BJ (cell line): Measurements from ENCODE around the gene RALA. TPM values are rescaled to one million over a fixed set of nuclear protein-coding genes. Genes with fewer than 3 reads are reported as not detected.

ENCODE experiments used
- CTCF ChIA-PET: fragments of 350-600 bp; formaldehyde crosslinking; extraction: SDS; loops from one replicate; lab custom pipeline; 2021; ENCODE audit warnings: antibody characterized with exemption, inconsistent platforms; lab: Yijun Ruan, JAX
- POLR2A ChIA-PET: fragments of 300-600 bp; sonication (Branson Sonifier 250); formaldehyde crosslinking; extraction: SDS; loops from one replicate; lab custom pipeline; 2021; ENCODE audit warnings: antibody characterized with exemption; lab: Charles Lee
- DNase-seq: peaks from one replicate; pipeline ENCODE4 v3.0.0-alpha.2; 2011; ENCODE audit warnings: low read depth
- H3K27me3 ChIP-seq: 2 replicates; pipeline ENCODE4 v1.6.0; 2011; ENCODE audit warnings: low read length; ENCODE audit not compliant: control insufficient read depth, insufficient read depth
- H3K36me3 ChIP-seq: 2 replicates; pipeline ENCODE4 v1.5.1; 2011; ENCODE audit warnings: low read length; ENCODE audit not compliant: control insufficient read depth, insufficient read depth
- H3K4me3 ChIP-seq: 2 replicates; pipeline ENCODE4 v1.5.1; 2011; ENCODE audit warnings: low read depth, mild to moderate bottlenecking, control low read depth, low read length
- CTCF ChIP-seq: IDR thresholded peaks from 2 replicates; pipeline ENCODE4 v1.5.1; 2011; ENCODE audit warnings: low read depth, mild to moderate bottlenecking, control low read depth, inconsistent platforms, low read length, moderate library complexity; ENCODE audit not compliant: insufficient read depth
- polyA plus RNA-seq: library from polyadenylated mRNA; depleted of rRNA; stranded (reverse); fragments of >200 nt; gene quantifications from 2 replicates; pipeline ENCODE4 v1.2.3, GENCODE V29; 2011

Gene RALA
- polyA plus RNA-seq, 1 experiment = 14.9 TPM

- POLR2A ChIA-PET = interaction anchor here (0.6 kb wide), 2 partner anchors 12 to 143 kb away, joined by 3 to 4 read pairs; no protein-coding TSS in a partner anchor
- H3K4me3 ChIP-seq = no peak overlapping the region
- no peak for DNase-seq
- H3K36me3 ChIP-seq = no peaks in the 10 kb centered on the region
- CTCF ChIA-PET = no interaction called here
- TF ChIP-seq CTCF = no peak
- no peaks in the 10 kb centered on the region for H3K27me3 ChIP-seq
Observed at GRCh38 chr7:39606352-39606751, 17.0 kb upstream of the RALA start.

GRCh38 chr7:39606941-39607340 lies 16.4 kb upstream of the RALA start:
- CTCF ChIA-PET = no interaction called here
- no peak for DNase-seq
- no peaks in the 10 kb centered on the region for H3K27me3 ChIP-seq
- no peak overlapping the region for H3K4me3 ChIP-seq
- no peaks in the 10 kb centered on the region for H3K36me3 ChIP-seq
- POLR2A ChIA-PET = no interaction called here
- no peak for TF ChIP-seq CTCF

- ChIA-PET CTCF (interaction anchor here (1.3 kb wide), 1 partner anchor 28 kb away, joined by 4 read pairs; no protein-coding TSS in a partner anchor), POLR2A (no interaction called here)
- H3K36me3 ChIP-seq = no peaks in the 10 kb centered on the region
- H3K4me3 ChIP-seq = no peak overlapping the region
- TF ChIP-seq CTCF = no peak
- no peaks in the 10 kb centered on the region for H3K27me3 ChIP-seq
- no peak for DNase-seq
Observed at GRCh38 chr7:39607865-39608264, 15.5 kb upstream of the RALA start.

- TF ChIP-seq CTCF = no peak
- POLR2A ChIA-PET = no interaction called here
- CTCF ChIA-PET = interaction anchor here (1.3 kb wide), 1 partner anchor 28 kb away, joined by 4 read pairs; no protein-coding TSS in a partner anchor
- Histone ChIP-seq H3K36me3 (no peaks in the 10 kb centered on the region), H3K27me3 (no peaks in the 10 kb centered on the region), H3K4me3 (no peak overlapping the region)
- no peak for DNase-seq
Observed at GRCh38 chr7:39608278-39608677, 15.1 kb upstream of the RALA start.

- Histone ChIP-seq H3K36me3 (no peaks in the 10 kb centered on the region), H3K27me3 (no peaks in the 10 kb centered on the region), H3K4me3 (peak overlapping the region; percentile 28)
- TF ChIP-seq CTCF = no peak
- ChIA-PET CTCF (interaction anchor here (0.8 to 1.4 kb wide), 4 partner anchors 11 to 29 kb away, joined by 3 to 4 read pairs (median 3); partner anchors contain the start of gene RALA), POLR2A (interaction anchor here (1.6 kb wide), 1 partner anchor 12 kb away, joined by 4 read pairs; no protein-coding TSS in a partner anchor)
- DNase-seq = no peak
Observed at GRCh38 chr7:39609113-39609934, 14.0 kb upstream of the RALA start.
